Suprapubic skin (tissue), 4 donors: ENCODE data around the gene NOP10. TPM values are rescaled to one million over a fixed set of nuclear protein-coding genes. Genes with fewer than 3 reads are reported as not detected.

Experiments used
- DNase-seq, 2 donors: peaks; one replicate each; pipeline ENCODE4 v3.0.0-alpha.2; 2019; ENCODE audit warnings: low spot score in 2 of 2
- H3K27ac ChIP-seq: fragments of 200-600 bp; sonication (generic); one replicate; pipeline ENCODE4 v1.5.1; 2019
- H3K27me3 ChIP-seq: fragments of 200-600 bp; sonication (generic); one replicate; pipeline ENCODE4 v1.5.1; 2019
- H3K36me3 ChIP-seq: fragments of 200-600 bp; sonication (generic); one replicate; pipeline ENCODE4 v1.5.1; 2019
- H3K4me1 ChIP-seq: fragments of 200-600 bp; sonication (generic); one replicate; pipeline ENCODE4 v1.5.1; 2019
- H3K4me3 ChIP-seq: fragments of 200-600 bp; sonication (generic); one replicate; pipeline ENCODE4 v1.5.1; 2019; ENCODE audit warnings: mild to moderate bottlenecking
- H3K9me3 ChIP-seq: fragments of 200-600 bp; sonication (generic); one replicate; pipeline ENCODE4 v1.5.1; 2019
- EP300 ChIP-seq: sonication (generic); formaldehyde crosslinking; IDR thresholded peaks from one replicate; pipeline ENCODE4 v1.6.1; 2017; ENCODE audit warnings: antibody characterized with exemption
- POLR2A ChIP-seq, 2 donors: fragments of 450-650 bp; IDR thresholded peaks; one replicate each; pipeline ENCODE4 v1.6.1; 2017; ENCODE audit warnings: antibody characterized with exemption in 2 of 2, mild to moderate bottlenecking in 2 of 2, moderate library complexity in 2 of 2
- POLR2AphosphoS5 ChIP-seq, 3 donors: sonication (generic); formaldehyde crosslinking; IDR thresholded peaks; one replicate each; pipeline ENCODE4 v1.6.1; 2017; ENCODE audit warnings: antibody characterized with exemption in 3 of 3
- WGBS: methylation state at CpG from one replicate; pipeline ENCODE4 v1.1.5; 2018; 5-methylcytosine and 5-hydroxymethylcytosine counted together
- total RNA-seq, 4 donors: library from RNA; depleted of rRNA; stranded (reverse); fragments of >200 nt; gene quantifications; one replicate each; pipeline ENCODE4 v1.1.0, GENCODE V29; 2016
- TF ChIP-seq, protein P1 (sequence below), 2 donors: fragments of 200-600 bp in 1 of 2; fragments of 450-650 bp in 1 of 2; sonication (generic) in 1 of 2; IDR thresholded peaks; one replicate each; pipeline ENCODE4 v1.5.1; 2016 to 2019; ENCODE audit warnings: antibody characterized with exemption in 2 of 2, mild to moderate bottlenecking in 1 of 2, moderate library complexity in 1 of 2

NOP10 gene
- total RNA-seq, 4 donors from 2014 or later, result 88.9 to 196 (median 133) TPM

DNA sequence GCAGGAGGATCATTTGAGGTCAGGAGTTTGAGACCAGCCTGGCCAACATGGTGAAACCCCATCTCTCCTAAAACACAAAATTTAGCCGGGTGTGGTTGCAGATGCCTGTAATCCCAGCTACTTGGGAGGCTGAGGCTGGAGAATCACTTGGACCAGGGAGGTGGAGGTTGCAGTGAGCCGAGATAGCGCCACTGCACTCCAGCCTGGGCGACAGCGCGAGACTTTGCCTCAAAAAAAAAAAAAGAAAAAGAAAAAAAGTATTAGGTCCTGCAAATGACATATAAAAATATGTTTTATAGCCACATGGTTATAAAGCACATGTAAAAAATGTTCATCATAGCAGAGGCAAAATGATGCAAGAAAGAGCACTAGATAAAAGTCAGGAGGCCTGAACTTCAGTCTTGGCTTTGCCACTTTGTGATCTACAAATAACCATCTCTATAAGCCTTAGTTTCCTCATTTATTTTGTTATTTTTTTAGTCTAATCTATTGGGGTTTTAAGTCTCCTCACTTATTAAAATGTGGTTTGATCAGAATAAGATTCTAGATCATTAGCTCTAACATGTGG, 10.3 kb downstream of the NOP10 start:
- no peak overlapping the region for H3K4me3 ChIP-seq
- 98% methylated on average over 6 of the region's 6 CpGs for WGBS
- no peak for DNase-seq
- H3K27me3 ChIP-seq, result no peaks in the 10 kb centered on the region
- TF ChIP-seq EP300 (no peak), POLR2A (IDR thresholded peaks at IDR 0.05) (no peak)
- TF ChIP-seq, protein P1, sequence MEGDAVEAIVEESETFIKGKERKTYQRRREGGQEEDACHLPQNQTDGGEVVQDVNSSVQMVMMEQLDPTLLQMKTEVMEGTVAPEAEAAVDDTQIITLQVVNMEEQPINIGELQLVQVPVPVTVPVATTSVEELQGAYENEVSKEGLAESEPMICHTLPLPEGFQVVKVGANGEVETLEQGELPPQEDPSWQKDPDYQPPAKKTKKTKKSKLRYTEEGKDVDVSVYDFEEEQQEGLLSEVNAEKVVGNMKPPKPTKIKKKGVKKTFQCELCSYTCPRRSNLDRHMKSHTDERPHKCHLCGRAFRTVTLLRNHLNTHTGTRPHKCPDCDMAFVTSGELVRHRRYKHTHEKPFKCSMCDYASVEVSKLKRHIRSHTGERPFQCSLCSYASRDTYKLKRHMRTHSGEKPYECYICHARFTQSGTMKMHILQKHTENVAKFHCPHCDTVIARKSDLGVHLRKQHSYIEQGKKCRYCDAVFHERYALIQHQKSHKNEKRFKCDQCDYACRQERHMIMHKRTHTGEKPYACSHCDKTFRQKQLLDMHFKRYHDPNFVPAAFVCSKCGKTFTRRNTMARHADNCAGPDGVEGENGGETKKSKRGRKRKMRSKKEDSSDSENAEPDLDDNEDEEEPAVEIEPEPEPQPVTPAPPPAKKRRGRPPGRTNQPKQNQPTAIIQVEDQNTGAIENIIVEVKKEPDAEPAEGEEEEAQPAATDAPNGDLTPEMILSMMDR (IDR thresholded peaks at IDR 0.05), result no peak
- no peaks in the 10 kb centered on the region for H3K36me3 ChIP-seq
- H3K4me1 ChIP-seq, result peaks cover 25% of the 10 kb centered on the region
- no peak overlapping the region for H3K27ac ChIP-seq
- H3K9me3 ChIP-seq, result no peaks in the 10 kb centered on the region

DNA sequence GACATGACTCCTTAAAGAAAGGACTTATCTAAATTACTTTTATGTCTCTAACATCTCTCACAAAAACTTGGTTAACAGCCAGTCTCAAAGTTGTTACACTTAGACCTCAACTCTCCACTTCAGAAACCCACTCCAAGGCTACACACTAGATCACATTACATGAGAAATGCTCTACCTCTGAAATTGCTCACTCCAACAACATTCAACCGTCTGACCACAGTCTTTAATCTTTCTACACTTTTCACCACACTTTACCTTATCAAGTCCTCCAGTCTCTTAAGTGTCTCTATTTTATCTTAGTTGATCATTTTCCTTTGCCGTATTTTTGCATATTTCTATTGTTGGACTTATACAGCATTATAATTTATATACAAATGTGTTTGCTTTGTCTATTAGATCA, 11.1 kb downstream of the NOP10 start:
- H3K4me3 ChIP-seq, result no peak overlapping the region
- DNase-seq, result no peak
- WGBS, result 69% methylated on average over 2 of the region's 2 CpGs
- H3K4me1 ChIP-seq, result peaks cover 20% of the 10 kb centered on the region
- TF ChIP-seq, protein P1 (IDR thresholded peaks at IDR 0.05), result no peak
- TF ChIP-seq POLR2AphosphoS5 (IDR thresholded peaks at IDR 0.05) (no peak), EP300 (no peak), POLR2A (IDR thresholded peaks at IDR 0.05) (no peak)
- H3K36me3 ChIP-seq, result no peaks in the 10 kb centered on the region
- no peaks in the 10 kb centered on the region for H3K27me3 ChIP-seq
- no peaks in the 10 kb centered on the region for H3K9me3 ChIP-seq
- H3K27ac ChIP-seq, result no peak overlapping the region

DNA sequence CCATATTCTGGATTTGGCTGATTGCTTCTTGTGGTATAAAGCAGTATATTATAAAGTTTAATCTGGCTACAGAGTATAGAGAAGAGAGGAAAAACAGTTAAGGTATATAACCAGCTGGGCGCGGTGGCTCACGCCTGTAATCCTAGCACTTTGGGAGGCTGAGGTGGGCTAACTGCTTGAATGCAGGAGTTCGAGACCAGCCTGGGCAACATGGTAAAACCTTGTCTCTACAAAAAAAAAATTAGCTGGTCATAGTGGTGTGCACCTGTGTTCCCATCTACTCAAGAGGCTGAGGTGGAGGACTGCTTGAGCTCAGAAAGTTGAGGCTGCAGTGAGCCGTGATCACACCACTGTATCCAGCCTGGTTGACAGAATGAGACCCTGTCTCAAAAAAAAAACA, 12.7 kb downstream of the NOP10 start:
- TF ChIP-seq EP300 (no peak), POLR2AphosphoS5 (IDR thresholded peaks at IDR 0.05) (no peak), POLR2A (IDR thresholded peaks at IDR 0.05) (no peak)
- TF ChIP-seq, protein P1 (IDR thresholded peaks at IDR 0.05), result no peak
- Histone ChIP-seq H3K36me3 (no peaks in the 10 kb centered on the region), H3K27me3 (no peaks in the 10 kb centered on the region), H3K4me1 (peaks cover 7% of the 10 kb centered on the region), H3K4me3 (no peak overlapping the region), H3K9me3 (no peaks in the 10 kb centered on the region), H3K27ac (no peak overlapping the region)
- WGBS, result 94% methylated on average over 5 of the region's 5 CpGs
- no peak for DNase-seq

DNA sequence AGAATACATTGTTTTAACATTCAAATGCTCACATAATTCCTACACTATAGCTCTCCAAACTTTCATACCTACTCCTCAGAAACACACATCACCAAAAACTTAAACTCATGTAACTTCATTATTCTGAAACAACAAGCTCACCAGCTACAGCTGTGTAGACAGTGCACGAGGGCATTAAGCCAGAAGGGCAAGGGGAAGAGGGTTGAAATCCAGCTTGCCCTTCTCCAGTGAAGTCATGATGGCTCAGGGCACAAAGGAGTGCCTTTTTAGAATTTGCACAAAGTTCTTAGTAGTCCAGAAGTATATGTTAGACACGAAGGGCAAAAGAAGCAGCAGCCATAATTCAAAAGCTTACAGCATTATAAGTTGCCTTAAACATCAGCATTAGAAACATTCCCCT, 13.9 kb downstream of the NOP10 start:
- H3K27ac ChIP-seq, result no peak overlapping the region
- no peaks in the 10 kb centered on the region for H3K27me3 ChIP-seq
- H3K9me3 ChIP-seq, result no peaks in the 10 kb centered on the region
- no peak for DNase-seq
- TF ChIP-seq POLR2A (IDR thresholded peaks at IDR 0.05), result no peak
- TF ChIP-seq, protein P1 (IDR thresholded peaks at IDR 0.05), result no peak
- TF ChIP-seq POLR2AphosphoS5 (IDR thresholded peaks at IDR 0.05), result no peak
- no peak for TF ChIP-seq EP300
- H3K36me3 ChIP-seq, result no peaks in the 10 kb centered on the region
- no peak overlapping the region for H3K4me3 ChIP-seq
- no peaks in the 10 kb centered on the region for H3K4me1 ChIP-seq
- 64% methylated on average over 2 of the region's 2 CpGs for WGBS

DNA sequence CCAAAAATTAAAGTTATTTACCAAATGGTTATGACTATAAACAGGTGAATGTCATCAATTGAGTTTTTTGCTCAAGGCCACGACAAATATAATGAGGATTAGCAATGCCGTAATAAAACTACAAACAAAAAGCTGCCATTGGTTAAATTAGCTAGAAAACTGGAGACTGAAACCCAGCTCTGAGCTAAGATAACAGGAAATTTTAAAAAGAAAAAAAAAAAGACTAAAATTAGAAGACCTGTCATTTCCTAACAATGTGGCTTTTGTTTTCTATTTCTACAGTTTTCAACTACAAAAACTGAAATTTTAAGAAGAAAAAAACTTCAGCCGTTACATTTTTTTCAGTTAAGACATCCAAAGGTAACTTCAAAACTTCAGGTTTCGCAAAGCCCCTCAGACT, 15.0 kb downstream of the NOP10 start:
- H3K4me3 ChIP-seq, result no peak overlapping the region
- no peaks in the 10 kb centered on the region for H3K27me3 ChIP-seq
- no peaks in the 10 kb centered on the region for H3K36me3 ChIP-seq
- no peak overlapping the region for H3K27ac ChIP-seq
- TF ChIP-seq POLR2AphosphoS5 (IDR thresholded peaks at IDR 0.05), result no peak
- TF ChIP-seq, protein P1 (IDR thresholded peaks at IDR 0.05), result no peak
- TF ChIP-seq POLR2A (IDR thresholded peaks at IDR 0.05), result no peak
- TF ChIP-seq EP300, result no peak
- WGBS, result 84% methylated on average over 4 of the region's 4 CpGs
- H3K9me3 ChIP-seq, result no peaks in the 10 kb centered on the region
- no peaks in the 10 kb centered on the region for H3K4me1 ChIP-seq
- no peak for DNase-seq
